GM23338 (cell line): ENCODE measurements around the gene ANKRD44. TPM values are rescaled to one million over a fixed set of nuclear protein-coding genes. Genes with fewer than 3 reads are reported as not detected.

Experiments used
- ATAC-seq: fragments of 200-7000 bp; cut with Tn5 transposase; 3 replicates; pipeline ENCODE4 v1.9.1; 2020
- DNase-seq: peaks from one replicate; pipeline ENCODE4 v3.0.0-alpha.2; 2015; ENCODE audit warnings: low spot score
- H2AFZ ChIP-seq: fragments of 200-600 bp; sonication (generic); 2 replicates; pipeline ENCODE4 v1.8.0; 2016; ENCODE audit warnings: antibody characterized with exemption, mild to moderate bottlenecking, moderate library complexity
- H3F3A ChIP-seq: fragments of 200-600 bp; sonication (generic); replicated peaks from 2 replicates; pipeline ENCODE4 v1.8.0; 2017; ENCODE audit warnings: antibody characterized with exemption, mixed run types, low read depth
- H3K27ac ChIP-seq: fragments of 200-600 bp; sonication (generic); 2 replicates; pipeline ENCODE4 v1.6.1; 2016; ENCODE audit warnings: low read depth
- H3K27me3 ChIP-seq: fragments of 200-600 bp; sonication (generic); 2 replicates; pipeline ENCODE4 v1.8.0; 2016; ENCODE audit warnings: mild to moderate bottlenecking, mixed run types, moderate library complexity; ENCODE audit not compliant: insufficient read depth
- H3K36me3 ChIP-seq: fragments of 200-600 bp; sonication (generic); 2 replicates; pipeline ENCODE4 v1.8.0; 2016; ENCODE audit warnings: mild to moderate bottlenecking; ENCODE audit not compliant: insufficient read depth
- H3K4me1 ChIP-seq: fragments of 200-600 bp; sonication (generic); 2 replicates; pipeline ENCODE4 v1.8.0; 2016; ENCODE audit warnings: mild to moderate bottlenecking, moderate library complexity; ENCODE audit not compliant: insufficient read depth
- H3K4me2 ChIP-seq: fragments of 200-600 bp; sonication (generic); 2 replicates; pipeline ENCODE4 v1.7.1; 2017; ENCODE audit warnings: mixed run types
- H3K4me3 ChIP-seq: fragments of 200-600 bp; sonication (generic); 2 replicates; pipeline ENCODE4 v1.6.1; 2016; ENCODE audit warnings: mixed run types
- H3K79me2 ChIP-seq: fragments of 200-600 bp; sonication (generic); replicated peaks from 2 replicates; pipeline ENCODE4 v1.8.0; 2017; ENCODE audit warnings: mild to moderate bottlenecking; ENCODE audit not compliant: insufficient read depth
- H3K9me2 ChIP-seq: fragments of 200-600 bp; sonication (generic); 2 replicates; pipeline ENCODE4 v1.8.0; 2017; ENCODE audit not compliant: insufficient read depth
- H4K20me1 ChIP-seq: fragments of 200-600 bp; sonication (generic); replicated peaks from 2 replicates; pipeline ENCODE4 v1.8.0; 2017; ENCODE audit warnings: mild to moderate bottlenecking; ENCODE audit not compliant: insufficient read depth
- H3K27ac Mint-ChIP-seq: 2 replicates; pipeline ENCODE4 v1.8.0; 2020; ENCODE audit warnings: inconsistent platforms, mild to moderate bottlenecking, moderate library complexity, mixed read lengths
- H3K27me3 Mint-ChIP-seq: 3 replicates; pipeline ENCODE4 v1.8.0; 2022; ENCODE audit warnings: low read depth, mild to moderate bottlenecking, moderate library complexity, mixed read lengths, inconsistent platforms; ENCODE audit not compliant: insufficient read depth, poor library complexity
- H3K36me3 Mint-ChIP-seq: 3 replicates; pipeline ENCODE4 v1.8.0; 2021; ENCODE audit warnings: low read depth, mild to moderate bottlenecking, inconsistent platforms, moderate library complexity, mixed read lengths
- H3K4me1 Mint-ChIP-seq: 3 replicates; pipeline ENCODE4 v1.8.0; 2020; ENCODE audit warnings: mild to moderate bottlenecking, inconsistent platforms, mixed read lengths
- H3K4me3 Mint-ChIP-seq: 3 replicates; pipeline ENCODE4 v1.8.0; 2021; ENCODE audit warnings: moderate library complexity, mild to moderate bottlenecking, inconsistent platforms, mixed read lengths
- H3K9me3 Mint-ChIP-seq: 3 replicates; pipeline ENCODE4 v1.8.0; 2020; ENCODE audit warnings: moderate library complexity, mild to moderate bottlenecking, inconsistent platforms, mixed read lengths
- EZH2 ChIP-seq: fragments of 200-600 bp; sonication (generic); IDR thresholded peaks from one replicate; pipeline ENCODE4 v1.8.0; 2017; ENCODE audit warnings: antibody characterized with exemption, mild to moderate bottlenecking, low read depth; ENCODE audit not compliant: unreplicated experiment
- EZH2phosphoT487 ChIP-seq: fragments of 200-600 bp; sonication (generic); IDR thresholded peaks from one replicate; pipeline ENCODE4 v1.8.1; 2018; ENCODE audit warnings: antibody characterized with exemption; ENCODE audit not compliant: unreplicated experiment
- JUNB ChIP-seq: IDR thresholded peaks from one replicate; pipeline ENCODE4 v1.6.1; 2016; ENCODE audit warnings: antibody characterized with exemption; ENCODE audit not compliant: unreplicated experiment
- NANOG ChIP-seq: IDR thresholded peaks from 2 replicates; pipeline ENCODE4 v1.6.1; 2016; ENCODE audit warnings: antibody characterized with exemption, borderline replicate concordance
- POLR2AphosphoS5 ChIP-seq: IDR thresholded peaks from 2 replicates; pipeline ENCODE4 v1.6.1; 2016; ENCODE audit warnings: antibody characterized with exemption, low read depth
- ZNF114 ChIP-seq: fragments of 250-450 bp; sonication (Bioruptor Pico); IDR thresholded peaks from 2 replicates; pipeline ENCODE4 v1.5.0; 2020; ENCODE audit warnings: mild to moderate bottlenecking, moderate library complexity
- ZNF331 ChIP-seq: fragments of 250-450 bp; sonication (Bioruptor Pico); IDR thresholded peaks from 2 replicates; pipeline ENCODE4 v1.5.0; 2020; ENCODE audit warnings: low read depth, mild to moderate bottlenecking, moderate library complexity
- ZNF462 ChIP-seq: fragments of 250-450 bp; sonication (Bioruptor Pico); IDR thresholded peaks from 2 replicates; pipeline ENCODE4 v1.5.0; 2020; ENCODE audit warnings: mild to moderate bottlenecking, moderate library complexity
- polyA plus RNA-seq: library from polyadenylated mRNA; unstranded; fragments of >200 nt; fragmentation: Nextera tagmentation; extraction: Ambion mirVana; gene quantifications from 2 replicates; pipeline ENCODE4 v1.2.1, GENCODE V29; 2016
- total RNA-seq: library from RNA; depleted of rRNA; stranded (reverse); fragments of >200 nt; shearing (Covaris generic); gene quantifications from 2 replicates; pipeline ENCODE4 v1.2.3, GENCODE V29; 2014
- TF ChIP-seq, protein P1 (sequence below): IDR thresholded peaks from one replicate; pipeline ENCODE4 v1.6.1; 2018; ENCODE audit warnings: antibody characterized with exemption; ENCODE audit not compliant: unreplicated experiment

The ANKRD44 gene
- total and polyA plus RNA-seq, 2 experiments from 2014 or later = 0.44 to 0.56 TPM

DNA sequence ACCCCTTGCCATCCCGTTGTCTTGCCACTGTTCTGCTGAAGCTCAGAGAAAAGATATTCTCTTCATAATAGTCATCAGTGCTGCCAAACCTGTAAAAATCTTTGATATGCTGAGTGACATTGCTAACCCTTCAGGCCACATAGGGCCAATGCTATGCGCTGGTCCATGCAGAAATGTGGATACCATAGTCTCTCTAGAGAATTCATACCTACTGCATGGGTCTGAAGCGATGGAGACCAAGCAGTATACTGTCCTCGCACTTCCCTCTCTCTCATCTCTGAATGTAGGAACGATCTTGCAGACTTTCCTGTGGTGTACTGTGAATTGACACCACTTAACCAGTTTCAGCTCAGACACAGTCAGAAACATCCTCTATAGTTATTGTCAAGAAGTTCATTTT is 17.9 kb upstream of the ANKRD44 start:
- H3K79me2 ChIP-seq = no peaks in the 10 kb centered on the region
- ATAC-seq (no peak), DNase-seq (no peak)
- no peaks in the 10 kb centered on the region for H3K27me3 Mint-ChIP-seq
- TF ChIP-seq NANOG (no peak), EZH2phosphoT487 (no peak), JUNB (no peak)
- H3K4me1 ChIP-seq = no peaks in the 10 kb centered on the region
- no peaks in the 10 kb centered on the region for H3K27me3 ChIP-seq
- H2AFZ ChIP-seq = no peak overlapping the region
- H3K4me2 ChIP-seq = no peak overlapping the region
- no peak overlapping the region for H3K27ac Mint-ChIP-seq
- H3K4me1 Mint-ChIP-seq = no peaks in the 10 kb centered on the region
- H3F3A ChIP-seq = no peaks in the 10 kb centered on the region
- H3K4me3 ChIP-seq = no peak overlapping the region
- H3K36me3 Mint-ChIP-seq = no peaks in the 10 kb centered on the region
- H3K27ac ChIP-seq = no peak overlapping the region
- H3K9me3 Mint-ChIP-seq = no peaks in the 10 kb centered on the region
- H3K9me2 ChIP-seq = no peaks in the 10 kb centered on the region
- H3K4me3 Mint-ChIP-seq = no peak overlapping the region
- H4K20me1 ChIP-seq = 0 out of 2 replicates have a peak, but pooled peaks cover 5% of the 10 kb centered on the region
- no peaks in the 10 kb centered on the region for H3K36me3 ChIP-seq

- Histone ChIP-seq H2AFZ (no peak overlapping the region), H3K9me2 (no peaks in the 10 kb centered on the region)
- no peaks in the 10 kb centered on the region for H3K36me3 Mint-ChIP-seq
Measured at GRCh38 chr2:197327472-197328098, 17.0 kb upstream of the ANKRD44 start.

More at GRCh38 chr2:197327472-197328098, 17.0 kb upstream of the ANKRD44 start:
- H3K4me2 ChIP-seq = no peak overlapping the region
- H4K20me1 ChIP-seq = 0 out of 2 replicates have a peak, but pooled peaks cover 5% of the 10 kb centered on the region
- no peak overlapping the region for H3K27ac Mint-ChIP-seq
- ATAC-seq = no peak
- peaks cover 6% of the 10 kb centered on the region; the same call in 2 of the 3 replicates for H3K4me1 Mint-ChIP-seq
- no peak for TF ChIP-seq ZNF331
- no peak for TF ChIP-seq EZH2phosphoT487
- TF ChIP-seq, protein P1, sequence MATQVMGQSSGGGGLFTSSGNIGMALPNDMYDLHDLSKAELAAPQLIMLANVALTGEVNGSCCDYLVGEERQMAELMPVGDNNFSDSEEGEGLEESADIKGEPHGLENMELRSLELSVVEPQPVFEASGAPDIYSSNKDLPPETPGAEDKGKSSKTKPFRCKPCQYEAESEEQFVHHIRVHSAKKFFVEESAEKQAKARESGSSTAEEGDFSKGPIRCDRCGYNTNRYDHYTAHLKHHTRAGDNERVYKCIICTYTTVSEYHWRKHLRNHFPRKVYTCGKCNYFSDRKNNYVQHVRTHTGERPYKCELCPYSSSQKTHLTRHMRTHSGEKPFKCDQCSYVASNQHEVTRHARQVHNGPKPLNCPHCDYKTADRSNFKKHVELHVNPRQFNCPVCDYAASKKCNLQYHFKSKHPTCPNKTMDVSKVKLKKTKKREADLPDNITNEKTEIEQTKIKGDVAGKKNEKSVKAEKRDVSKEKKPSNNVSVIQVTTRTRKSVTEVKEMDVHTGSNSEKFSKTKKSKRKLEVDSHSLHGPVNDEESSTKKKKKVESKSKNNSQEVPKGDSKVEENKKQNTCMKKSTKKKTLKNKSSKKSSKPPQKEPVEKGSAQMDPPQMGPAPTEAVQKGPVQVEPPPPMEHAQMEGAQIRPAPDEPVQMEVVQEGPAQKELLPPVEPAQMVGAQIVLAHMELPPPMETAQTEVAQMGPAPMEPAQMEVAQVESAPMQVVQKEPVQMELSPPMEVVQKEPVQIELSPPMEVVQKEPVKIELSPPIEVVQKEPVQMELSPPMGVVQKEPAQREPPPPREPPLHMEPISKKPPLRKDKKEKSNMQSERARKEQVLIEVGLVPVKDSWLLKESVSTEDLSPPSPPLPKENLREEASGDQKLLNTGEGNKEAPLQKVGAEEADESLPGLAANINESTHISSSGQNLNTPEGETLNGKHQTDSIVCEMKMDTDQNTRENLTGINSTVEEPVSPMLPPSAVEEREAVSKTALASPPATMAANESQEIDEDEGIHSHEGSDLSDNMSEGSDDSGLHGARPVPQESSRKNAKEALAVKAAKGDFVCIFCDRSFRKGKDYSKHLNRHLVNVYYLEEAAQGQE = no peak
- no peak for TF ChIP-seq ZNF462 (CRISPR knock-in tag)
- no peak for TF ChIP-seq EZH2
- TF ChIP-seq POLR2AphosphoS5 = no peak
- no peak for TF ChIP-seq ZNF114 (CRISPR knock-in tag)
- H3K4me3 Mint-ChIP-seq = no peak overlapping the region
- no peak for DNase-seq
- H3K79me2 ChIP-seq = no peaks in the 10 kb centered on the region
- H3K27me3 Mint-ChIP-seq = no peaks in the 10 kb centered on the region
- H3K4me1 ChIP-seq = no peaks in the 10 kb centered on the region
- no peaks in the 10 kb centered on the region for H3K9me3 Mint-ChIP-seq
- no peaks in the 10 kb centered on the region for H3K27me3 ChIP-seq
- no peaks in the 10 kb centered on the region for H3K36me3 ChIP-seq
- H3F3A ChIP-seq = no peaks in the 10 kb centered on the region
- no peak overlapping the region for H3K27ac ChIP-seq
- no peak overlapping the region for H3K4me3 ChIP-seq
